Gastrocnemius medialis (tissue), 4 donors: ENCODE data around the gene TMIE. TPM values are rescaled to one million over a fixed set of nuclear protein-coding genes. Genes with fewer than 3 reads are reported as not detected.
"Not testable (repeated sequence)": the region's sequence is repeated elsewhere in the genome, so short reads cannot be mapped to it uniquely, and the experiment has no call there.

Source experiments
- ATAC-seq, 2 donors: fragments of 150-250 bp; one replicate each; pipeline ENCODE4 v1.9.1; 2016
- DNase-seq, 2 donors: peaks; one replicate each; pipeline ENCODE4 v3.0.0-alpha.2; 2019
- H3K27ac ChIP-seq, 4 donors: fragments of 200-600 bp; sonication (generic); 1 replicate in 1 of 4; 2 replicates in 3 of 4; pipeline ENCODE4 v1.5.1; 2016 to 2018; ENCODE audit warnings: mild to moderate bottlenecking in 2 of 4, moderate library complexity in 1 of 4
- H3K27me3 ChIP-seq, 3 donors: fragments of 200-600 bp; sonication (generic) in 2 of 3; 1 replicate in 1 of 3; 2 replicates in 2 of 3; pipeline versions ENCODE4 v1.5.1 to v1.6.0; 2016 to 2019; ENCODE audit warnings: mild to moderate bottlenecking in 1 of 3, moderate library complexity in 1 of 3
- H3K36me3 ChIP-seq, 2 donors: fragments of 200-600 bp; sonication (generic) in 1 of 2; one replicate each; pipeline ENCODE4 v1.5.1; 2017 to 2018
- H3K4me1 ChIP-seq, 2 donors: fragments of 200-600 bp; sonication (generic) in 1 of 2; one replicate each; pipeline ENCODE4 v1.5.1; 2016 to 2017; ENCODE audit warnings: mild to moderate bottlenecking in 2 of 2
- H3K4me3 ChIP-seq, 4 donors: fragments of 200-600 bp; sonication (generic) in 3 of 4; 1 replicate in 1 of 4; 2 replicates in 3 of 4; pipeline ENCODE4 v1.5.1; 2016 to 2019; ENCODE audit warnings: mild to moderate bottlenecking in 2 of 4
- H3K9me3 ChIP-seq, 3 donors: fragments of 200-600 bp; sonication (generic) in 2 of 3; 1 replicate in 1 of 3; 2 replicates in 2 of 3; pipeline ENCODE4 v1.5.1; 2016 to 2019
- CTCF ChIP-seq, 5 experiments: fragments of 450-650 bp in 3 of 5; fragments of 200-600 bp in 2 of 5; sonication (generic) in 2 of 5; IDR thresholded peaks in 4 of 5; conservative IDR thresholded peaks in 1 of 5; 1 replicate in 4 of 5; 2 replicates in 1 of 5; pipeline ENCODE4 v1.5.1; 2016 to 2019; ENCODE audit warnings: antibody characterized with exemption in 5 of 5, mild to moderate bottlenecking in 3 of 5, moderate library complexity in 3 of 5
- POLR2A ChIP-seq, 2 donors: fragments of 450-650 bp; IDR thresholded peaks; one replicate each; pipeline ENCODE4 v1.6.1; 2017; ENCODE audit warnings: antibody characterized with exemption in 2 of 2, mild to moderate bottlenecking in 2 of 2, moderate library complexity in 2 of 2
- in situ Hi-C, 4 donors: fragments of 200-750 bp; cut with MboI; loops; one replicate each; pipeline versions ENCODE4 v1.15.0 to v1.8.0; 2017; ENCODE audit warnings: low sequenced_read_pairs in 4 of 4
- intact Hi-C: fragments of 100-400 bp; cut with DNase I; formaldehyde crosslinking; loops from one replicate; pipeline ENCODE4 v1.15.1; 2023; ENCODE audit warnings: low total_unique reads
- total RNA-seq, 4 donors: library from RNA; depleted of rRNA; stranded (reverse); fragments of >200 nt; gene quantifications; one replicate each; pipeline versions ENCODE4 v1.1.0 to v1.2.3, GENCODE V29; 2016

TMIE gene
- total RNA-seq, 4 donors from 2014 or later, result 0.20 to 0.26 (median 0.22) TPM; not detected in 1

GRCh38 chr3:46748170-46748569 is 47.0 kb downstream of the TMIE start:
- Histone ChIP-seq H3K4me3 (no peak overlapping the region), H3K36me3 (no peaks in the 10 kb centered on the region), H3K27me3 (no peaks in the 10 kb centered on the region), H3K27ac (no peak overlapping the region), H3K9me3 (no peaks in the 10 kb centered on the region), H3K4me1 (no peaks in the 10 kb centered on the region)
- TF ChIP-seq CTCF (IDR thresholded peaks at IDR 0.05 in 4 of 5, conservative IDR thresholded peaks at IDR 0.05 in 1 of 5) (no peak), POLR2A (IDR thresholded peaks at IDR 0.05) (no peak)
- ATAC-seq, result no peak
- no peak for DNase-seq
- in situ Hi-C loops (no loop called here), intact Hi-C loops (no loop called here)

GRCh38 chr3:46749129-46749528 is 47.9 kb downstream of the TMIE start:
- H3K9me3 ChIP-seq, result no peaks in the 10 kb centered on the region
- no peak for ATAC-seq
- DNase-seq, result no peak
- H3K4me1 ChIP-seq, result no peaks in the 10 kb centered on the region
- H3K27me3 ChIP-seq, result no peaks in the 10 kb centered on the region
- intact Hi-C loops, result no loop called here
- no peak overlapping the region for H3K27ac ChIP-seq
- no peak for TF ChIP-seq CTCF (IDR thresholded peaks at IDR 0.05 in 4 of 5, conservative IDR thresholded peaks at IDR 0.05 in 1 of 5)
- no peak for TF ChIP-seq POLR2A (IDR thresholded peaks at IDR 0.05)
- no peak overlapping the region for H3K4me3 ChIP-seq
- in situ Hi-C loops, result no loop called here
- H3K36me3 ChIP-seq, result no peaks in the 10 kb centered on the region

- DNase-seq (no peak), ATAC-seq (no peak)
- H3K4me1 ChIP-seq, result no peaks in the 10 kb centered on the region
- no peak overlapping the region for H3K4me3 ChIP-seq
- in situ Hi-C loops (no loop called here), intact Hi-C loops (no loop called here)
- H3K36me3 ChIP-seq, result no peaks in the 10 kb centered on the region
- no peaks in the 10 kb centered on the region for H3K27me3 ChIP-seq
- TF ChIP-seq POLR2A (IDR thresholded peaks at IDR 0.05) (no peak), CTCF (IDR thresholded peaks at IDR 0.05 in 4 of 5, conservative IDR thresholded peaks at IDR 0.05 in 1 of 5) (no peak)
- H3K27ac ChIP-seq, result no peak overlapping the region
- no peaks in the 10 kb centered on the region for H3K9me3 ChIP-seq
These were observed 49.4 kb downstream of the TMIE start for GRCh38 chr3:46750555-46751038.

DNA sequence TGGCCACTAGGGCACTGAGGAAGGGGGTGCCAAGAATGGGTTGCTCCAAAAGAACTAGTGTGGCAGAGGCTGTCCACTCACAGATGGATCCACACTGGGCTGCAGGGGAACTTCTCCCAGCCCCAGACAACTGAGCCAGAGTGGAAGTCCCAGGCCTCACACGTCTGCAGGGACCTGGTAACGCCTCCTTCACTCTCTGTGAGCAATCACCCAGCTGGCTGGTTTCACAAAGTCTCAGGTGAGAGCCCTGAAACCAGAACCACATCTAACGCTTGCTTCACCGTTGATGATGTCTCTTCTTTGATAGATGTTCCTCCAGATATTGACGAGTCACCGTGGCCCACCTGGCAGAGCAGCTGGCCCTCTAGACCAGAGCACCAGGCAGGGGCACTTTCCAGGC is 51.9 kb downstream of the TMIE start:
- H3K27ac ChIP-seq, H3K27me3 ChIP-seq, H3K36me3 ChIP-seq, H3K4me1 ChIP-seq, DNase-seq, ATAC-seq, H3K4me3 ChIP-seq, in situ Hi-C loops, H3K9me3 ChIP-seq, intact Hi-C loops: not testable (repeated sequence)

GRCh38 chr3:46755646-46756045 is 54.5 kb downstream of the TMIE start:
- DNase-seq (no peak), ATAC-seq (no peak)
- TF ChIP-seq POLR2A (IDR thresholded peaks at IDR 0.05) (no peak), CTCF (IDR thresholded peaks at IDR 0.05 in 4 of 5, conservative IDR thresholded peaks at IDR 0.05 in 1 of 5) (no peak)
- Histone ChIP-seq H3K9me3 (no peaks in the 10 kb centered on the region), H3K36me3 (no peaks in the 10 kb centered on the region), H3K4me1 (peaks cover 5% of the 10 kb centered on the region in 2 donors), H3K27me3 (no peaks in the 10 kb centered on the region), H3K4me3 (no peak overlapping the region), H3K27ac (no peak overlapping the region)
- in situ Hi-C loops, result no loop called here
- intact Hi-C loops, result no loop called here
